HEK293 (cell line): ENCODE results near the gene PPP1CC.

ENCODE experiments used
- CTCF ChIA-PET: fragments of 350-600 bp; formaldehyde crosslinking; extraction: SDS; loops from one replicate; lab custom pipeline; 2021; ENCODE audit warnings: antibody characterized with exemption; lab: Yijun Ruan, JAX
- POLR2A ChIA-PET: fragments of 300-600 bp; formaldehyde crosslinking; extraction: SDS; loops from one replicate; lab custom pipeline; 2020; ENCODE audit warnings: antibody characterized with exemption, inconsistent platforms; lab: Yijun Ruan, JAX
- H3K27ac ChIP-seq: fragments of 200-500 bp; sonication (Bioruptor generic); 2 replicates; pipeline ENCODE4 v1.5.1; 2014; ENCODE audit warnings: low read depth, low read length, control low read depth, inconsistent platforms; ENCODE audit errors: extremely low read depth
- H3K36me3 ChIP-seq, 2 experiments: fragments of 200-500 bp in 1 of 2; sonication (Bioruptor generic) in 1 of 2; 1 replicate in 1 of 2; 2 replicates in 1 of 2; pipeline ENCODE4 v1.5.1; 2014 to 2017; ENCODE audit warnings: inconsistent platforms in 2 of 2, low read length in 2 of 2; ENCODE audit not compliant: control insufficient read depth in 2 of 2, insufficient read depth in 1 of 2
- H3K4me1 ChIP-seq: fragments of 200-500 bp; sonication (Bioruptor generic); 2 replicates; pipeline ENCODE4 v1.5.1; 2014; ENCODE audit warnings: mild to moderate bottlenecking, low read length, inconsistent platforms; ENCODE audit not compliant: control insufficient read depth, insufficient read depth
- H3K4me3 ChIP-seq: 2 replicates; pipeline ENCODE4 v1.5.1; 2011; ENCODE audit warnings: low read depth, mild to moderate bottlenecking, control low read depth, low read length, moderate library complexity
- H3K9me3 ChIP-seq: fragments of 200-500 bp; sonication (Bioruptor generic); 2 replicates; pipeline ENCODE4 v1.5.1; 2014; ENCODE audit warnings: low read depth, low read length, inconsistent platforms; ENCODE audit not compliant: control insufficient read depth, insufficient read depth
- AEBP2 ChIP-seq: fragments of 450-650 bp; formaldehyde crosslinking; IDR thresholded peaks from 2 replicates; pipeline ENCODE4 v1.5.1; 2016; ENCODE audit warnings: missing biosample characterization, missing genetic modification characterization, borderline replicate concordance
- PRDM1 ChIP-seq: fragments of 450-650 bp; formaldehyde crosslinking; IDR thresholded peaks from 2 replicates; pipeline ENCODE4; 2016; ENCODE audit warnings: missing biosample characterization, missing genetic modification characterization
- REST ChIP-seq: fragments of 450-650 bp; formaldehyde crosslinking; IDR thresholded peaks from 2 replicates; pipeline ENCODE4 v1.5.1; 2016; ENCODE audit warnings: missing biosample characterization, missing genetic modification characterization
- SETDB1 ChIP-seq: IDR thresholded peaks from one replicate; pipeline ENCODE4 v1.6.1; 2017; ENCODE audit warnings: mild to moderate bottlenecking, low read length, moderate library complexity, mixed read lengths; ENCODE audit not compliant: insufficient read length
- WT1 ChIP-seq: fragments of 450-650 bp; formaldehyde crosslinking; IDR thresholded peaks from 2 replicates; pipeline ENCODE4 v1.5.1; 2016; ENCODE audit warnings: missing biosample characterization, missing genetic modification characterization
- ZFP3 ChIP-seq: fragments of 450-650 bp; formaldehyde crosslinking; IDR thresholded peaks from 2 replicates; pipeline ENCODE4 v1.5.1; 2016; ENCODE audit warnings: low read depth, missing biosample characterization, missing genetic modification characterization
- ZNF132 ChIP-seq: fragments of 450-650 bp; formaldehyde crosslinking; IDR thresholded peaks from 2 replicates; pipeline ENCODE4 v1.5.1; 2017; ENCODE audit warnings: missing biosample characterization, missing genetic modification characterization, borderline replicate concordance
- ZNF175 ChIP-seq: fragments of 450-650 bp; formaldehyde crosslinking; IDR thresholded peaks from 2 replicates; pipeline ENCODE4 v1.5.1; 2016; ENCODE audit warnings: missing biosample characterization, missing genetic modification characterization
- ZNF280D ChIP-seq: fragments of 450-650 bp; formaldehyde crosslinking; IDR thresholded peaks from 2 replicates; pipeline ENCODE4 v1.5.1; 2016; ENCODE audit warnings: missing biosample characterization, missing genetic modification characterization
- ZNF292 ChIP-seq: fragments of 450-650 bp; formaldehyde crosslinking; IDR thresholded peaks from 2 replicates; pipeline ENCODE4 v1.5.1; 2016; ENCODE audit warnings: low read depth, missing biosample characterization, missing genetic modification characterization, borderline replicate concordance
- ZNF302 ChIP-seq: fragments of 450-650 bp; formaldehyde crosslinking; IDR thresholded peaks from 2 replicates; pipeline ENCODE4 v1.5.1; 2016; ENCODE audit warnings: missing biosample characterization, missing genetic modification characterization, low read depth
- ZNF324 ChIP-seq: fragments of 450-650 bp; formaldehyde crosslinking; IDR thresholded peaks from 2 replicates; pipeline ENCODE4 v1.5.1; 2016; ENCODE audit warnings: missing biosample characterization, missing genetic modification characterization
- ZNF366 ChIP-seq: fragments of 450-650 bp; formaldehyde crosslinking; conservative IDR thresholded peaks from 2 replicates; pipeline ENCODE4 v1.5.1; 2016; ENCODE audit warnings: missing biosample characterization, missing genetic modification characterization
- ZNF398 ChIP-seq: fragments of 450-650 bp; formaldehyde crosslinking; IDR thresholded peaks from 2 replicates; pipeline ENCODE4 v1.5.1; 2017; ENCODE audit warnings: missing biosample characterization, missing genetic modification characterization
- ZNF626 ChIP-seq: fragments of 450-650 bp; sonication (Bioruptor Pico); formaldehyde crosslinking; IDR thresholded peaks from 2 replicates; pipeline ENCODE4 v1.5.1; 2018; ENCODE audit warnings: missing biosample characterization, missing genetic modification characterization, inconsistent platforms
- ZNF670 ChIP-seq: fragments of 450-650 bp; formaldehyde crosslinking; IDR thresholded peaks from 2 replicates; pipeline ENCODE4 v1.5.1; 2016; ENCODE audit warnings: missing biosample characterization, missing genetic modification characterization, low read depth

The PPP1CC gene

GRCh38 chr12:110776410-110776809 is 33.7 kb upstream of the PPP1CC start (continued):
- TF ChIP-seq REST (tag by site-specific recombination) (no peak), ZNF626 (tag by site-specific recombination) (no peak), ZNF398 (tag by site-specific recombination) (no peak), ZNF280D (tag by site-specific recombination) (no peak), SETDB1 (no peak), ZNF175 (no peak), ZNF132 (tag by site-specific recombination) (no peak), ZNF302 (no peak), ZNF324 (no peak), ZNF670 (tag by site-specific recombination) (no peak), WT1 (tag by site-specific recombination) (no peak)

- POLR2A ChIA-PET = no interaction called here
- CTCF ChIA-PET = interaction anchor here (0.6 to 1.0 kb wide), 5 partner anchors 43 to 435 kb away, joined by 3 to 5 read pairs (median 3); no protein-coding TSS in a partner anchor
- Histone ChIP-seq H3K4me3 (no peak overlapping the region), H3K27ac (no peak overlapping the region), H3K4me1 (no peaks in the 10 kb centered on the region), H3K36me3 (no peaks in the 10 kb centered on the region), H3K9me3 (no peaks in the 10 kb centered on the region)
- TF ChIP-seq ZFP3 (tag by site-specific recombination) (no peak), PRDM1 (tag by site-specific recombination) (peak; percentile 68), ZNF292 (tag by site-specific recombination) (no peak), AEBP2 (tag by site-specific recombination) (no peak), ZNF366 (tag by site-specific recombination) (peak; percentile 80)
These were observed 33.3 kb upstream of the PPP1CC start for GRCh38 chr12:110775997-110776396.
